ENCODE data around the gene POU3F1. TPM values are rescaled to one million over a fixed set of nuclear protein-coding genes. Genes with fewer than 3 reads are reported as not detected.

POU3F1 gene
- polyA plus RNA-seq, 2 of the 4 experiments (the other 2 are of a cell fraction), result not detected

DNA sequence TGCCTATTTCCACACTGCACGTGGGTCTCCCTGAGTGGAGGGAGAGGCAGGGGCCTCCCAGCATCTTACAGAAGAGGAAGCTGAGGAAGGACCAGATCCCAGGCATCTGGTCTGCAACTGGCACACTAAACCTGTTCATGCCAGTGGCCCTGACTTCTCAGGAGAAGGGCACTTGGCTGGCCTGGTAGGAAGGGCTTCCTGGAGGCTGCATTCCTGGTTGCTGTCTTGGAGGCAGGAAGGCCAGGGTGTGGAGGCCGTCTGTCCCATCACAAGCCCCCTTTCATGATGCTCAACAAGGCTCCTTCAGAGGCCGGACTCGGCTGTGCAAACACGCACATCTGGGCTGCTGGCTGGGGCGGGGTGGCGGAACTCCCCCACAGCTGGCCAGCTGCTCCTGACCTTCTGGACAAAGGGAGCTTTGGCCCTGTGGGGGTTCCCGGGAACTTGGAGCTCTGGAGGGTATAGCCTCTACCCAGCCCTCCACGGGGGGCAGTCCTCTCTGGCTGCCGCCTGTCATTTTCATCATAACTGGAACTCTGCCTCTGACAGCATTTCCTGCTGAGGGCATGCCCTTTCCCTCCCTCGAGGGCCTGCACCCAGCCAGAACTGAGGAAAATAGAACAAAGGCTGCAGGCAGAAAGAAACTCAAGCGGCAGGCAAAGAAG lies 39.2 kb upstream of the POU3F1 start:
- no peak for TF ChIP-seq HOXA7 (CRISPR knock-in tag; IDR thresholded peaks at IDR 0.05)
- no peak for TF ChIP-seq E2F6 (IDR thresholded peaks at IDR 0.05; ENCODE audit: borderline replicate concordance, low read depth)
- TF ChIP-seq HOXB13 (CRISPR knock-in tag; IDR thresholded peaks at IDR 0.05; ENCODE audit: low read depth), result no peak
- no peak for TF ChIP-seq ZNF302 (CRISPR knock-in tag; IDR thresholded peaks at IDR 0.05)
- TF ChIP-seq EP300 (IDR thresholded peaks at IDR 0.05), result no peak
- no peak for TF ChIP-seq SREBF2 (IDR thresholded peaks at IDR 0.05)
- TF ChIP-seq POLR2AphosphoS2 (conservative IDR thresholded peaks at IDR 0.05; ENCODE audit: low read length), result no peak
- TF ChIP-seq FOSL2 (IDR thresholded peaks at IDR 0.05), result no peak
- no peak for TF ChIP-seq FOSL2 (CRISPR knock-in tag; IDR thresholded peaks at IDR 0.05)
- TF ChIP-seq CBX8 (IDR thresholded peaks at IDR 0.05), result no peak
- no peak for TF ChIP-seq MAFK (IDR thresholded peaks at IDR 0.05; ENCODE audit: partially characterized antibody)
- TF ChIP-seq RFX5 (IDR thresholded peaks at IDR 0.05), result no peak
- TF ChIP-seq RAD21 (conservative IDR thresholded peaks at IDR 0.05 in 1 of 2, IDR thresholded peaks at IDR 0.05 in 1 of 2), result no peak
- TF ChIP-seq CHD2 (IDR thresholded peaks at IDR 0.05; ENCODE audit: low read length, partially characterized antibody), result no peak
- TF ChIP-seq HES2 (IDR thresholded peaks at IDR 0.05), result no peak
- TF ChIP-seq BCL3 (IDR thresholded peaks at IDR 0.05), result no peak
- TF ChIP-seq ESRRA (IDR thresholded peaks at IDR 0.05; ENCODE audit: borderline replicate concordance, low read length), result no peak
- no peak for TF ChIP-seq BHLHE40 (IDR thresholded peaks at IDR 0.05; ENCODE audit: low read depth, low read length)
- no peak for TF ChIP-seq HEYL (CRISPR knock-in tag; IDR thresholded peaks at IDR 0.05)
- TF ChIP-seq NPAS2 (CRISPR knock-in tag; IDR thresholded peaks at IDR 0.05; ENCODE audit: borderline replicate concordance), result no peak
- TF ChIP-seq, protein P1, sequence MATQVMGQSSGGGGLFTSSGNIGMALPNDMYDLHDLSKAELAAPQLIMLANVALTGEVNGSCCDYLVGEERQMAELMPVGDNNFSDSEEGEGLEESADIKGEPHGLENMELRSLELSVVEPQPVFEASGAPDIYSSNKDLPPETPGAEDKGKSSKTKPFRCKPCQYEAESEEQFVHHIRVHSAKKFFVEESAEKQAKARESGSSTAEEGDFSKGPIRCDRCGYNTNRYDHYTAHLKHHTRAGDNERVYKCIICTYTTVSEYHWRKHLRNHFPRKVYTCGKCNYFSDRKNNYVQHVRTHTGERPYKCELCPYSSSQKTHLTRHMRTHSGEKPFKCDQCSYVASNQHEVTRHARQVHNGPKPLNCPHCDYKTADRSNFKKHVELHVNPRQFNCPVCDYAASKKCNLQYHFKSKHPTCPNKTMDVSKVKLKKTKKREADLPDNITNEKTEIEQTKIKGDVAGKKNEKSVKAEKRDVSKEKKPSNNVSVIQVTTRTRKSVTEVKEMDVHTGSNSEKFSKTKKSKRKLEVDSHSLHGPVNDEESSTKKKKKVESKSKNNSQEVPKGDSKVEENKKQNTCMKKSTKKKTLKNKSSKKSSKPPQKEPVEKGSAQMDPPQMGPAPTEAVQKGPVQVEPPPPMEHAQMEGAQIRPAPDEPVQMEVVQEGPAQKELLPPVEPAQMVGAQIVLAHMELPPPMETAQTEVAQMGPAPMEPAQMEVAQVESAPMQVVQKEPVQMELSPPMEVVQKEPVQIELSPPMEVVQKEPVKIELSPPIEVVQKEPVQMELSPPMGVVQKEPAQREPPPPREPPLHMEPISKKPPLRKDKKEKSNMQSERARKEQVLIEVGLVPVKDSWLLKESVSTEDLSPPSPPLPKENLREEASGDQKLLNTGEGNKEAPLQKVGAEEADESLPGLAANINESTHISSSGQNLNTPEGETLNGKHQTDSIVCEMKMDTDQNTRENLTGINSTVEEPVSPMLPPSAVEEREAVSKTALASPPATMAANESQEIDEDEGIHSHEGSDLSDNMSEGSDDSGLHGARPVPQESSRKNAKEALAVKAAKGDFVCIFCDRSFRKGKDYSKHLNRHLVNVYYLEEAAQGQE (IDR thresholded peaks at IDR 0.05), result no peak
- CTCF ChIA-PET, result interaction anchor here (0.6 to 1.1 kb wide), 4 partner anchors 10 to 329 kb away, joined by 3 to 4 read pairs (median 3); no protein-coding TSS in a partner anchor
- FAIRE-seq, result no peak
- no peaks in the 10 kb centered on the region for H3K9me3 ChIP-seq
- no peak for DNase-seq (ENCODE audit: low read depth in 1 of 2, low spot score in 1 of 2)
- no peak overlapping the region for H3K4me2 ChIP-seq
- H3K4me3 ChIP-seq, result no peak overlapping the region
- H3K4me1 ChIP-seq, result no peaks in the 10 kb centered on the region
- no peak for ATAC-seq
- POLR2A ChIA-PET, result no interaction called here
- WGBS (ENCODE audit: missing lambda C conversion rate), result 39% methylated on average over 8 of the region's 12 CpGs
- H3K27ac ChIP-seq, result no peak overlapping the region

GRCh38 chr1:38084700-38085099 lies 38.1 kb upstream of the POU3F1 start:
- no peaks in the 10 kb centered on the region for H3K9me3 ChIP-seq
- H3K4me2 ChIP-seq, result no peak overlapping the region
- 0% methylated on average over 1 of the region's 1 CpG for WGBS (ENCODE audit: missing lambda C conversion rate)
- ATAC-seq (no peak), FAIRE-seq (no peak), DNase-seq (ENCODE audit: low read depth in 1 of 2, low spot score in 1 of 2) (no peak)
- TF ChIP-seq SMC3 (IDR thresholded peaks at IDR 0.05) (no peak), RAD21 (conservative IDR thresholded peaks at IDR 0.05 in 1 of 2, IDR thresholded peaks at IDR 0.05 in 1 of 2) (no peak), CBX2 (IDR thresholded peaks at IDR 0.05; ENCODE audit: borderline replicate concordance, low read depth) (no peak)
- TF ChIP-seq, protein P2, sequence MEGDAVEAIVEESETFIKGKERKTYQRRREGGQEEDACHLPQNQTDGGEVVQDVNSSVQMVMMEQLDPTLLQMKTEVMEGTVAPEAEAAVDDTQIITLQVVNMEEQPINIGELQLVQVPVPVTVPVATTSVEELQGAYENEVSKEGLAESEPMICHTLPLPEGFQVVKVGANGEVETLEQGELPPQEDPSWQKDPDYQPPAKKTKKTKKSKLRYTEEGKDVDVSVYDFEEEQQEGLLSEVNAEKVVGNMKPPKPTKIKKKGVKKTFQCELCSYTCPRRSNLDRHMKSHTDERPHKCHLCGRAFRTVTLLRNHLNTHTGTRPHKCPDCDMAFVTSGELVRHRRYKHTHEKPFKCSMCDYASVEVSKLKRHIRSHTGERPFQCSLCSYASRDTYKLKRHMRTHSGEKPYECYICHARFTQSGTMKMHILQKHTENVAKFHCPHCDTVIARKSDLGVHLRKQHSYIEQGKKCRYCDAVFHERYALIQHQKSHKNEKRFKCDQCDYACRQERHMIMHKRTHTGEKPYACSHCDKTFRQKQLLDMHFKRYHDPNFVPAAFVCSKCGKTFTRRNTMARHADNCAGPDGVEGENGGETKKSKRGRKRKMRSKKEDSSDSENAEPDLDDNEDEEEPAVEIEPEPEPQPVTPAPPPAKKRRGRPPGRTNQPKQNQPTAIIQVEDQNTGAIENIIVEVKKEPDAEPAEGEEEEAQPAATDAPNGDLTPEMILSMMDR (IDR thresholded peaks at IDR 0.05), result no peak
- H3K27ac ChIP-seq, result no peak overlapping the region
- ChIA-PET CTCF (interaction anchor here (1.1 kb wide), 1 partner anchor 12 kb away, joined by 3 read pairs; no protein-coding TSS in a partner anchor), POLR2A (no interaction called here)
- no peak overlapping the region for H3K4me3 ChIP-seq
- no peaks in the 10 kb centered on the region for H3K4me1 ChIP-seq

Measured in A549 (cell line).